K562 (cell line): ENCODE measurements around the gene DYNC1H1. TPM values are rescaled to one million over a fixed set of nuclear protein-coding genes. Genes with fewer than 3 reads are reported as not detected.
A peak's percentile ranks its signal among the peaks of the same experiment; 100 is the strongest.

Experiments used
- FOS ChIP-seq: IDR thresholded peaks from 3 replicates; pipeline ENCODE4 v1.6.1; 2011; ENCODE audit not compliant: insufficient read length; ENCODE audit errors: extremely low read depth
- FOSL1 ChIP-seq: fragments of 200-800 bp; sonication (Bioruptor generic); conservative IDR thresholded peaks from 2 replicates; pipeline ENCODE4 v1.6.1; 2016; ENCODE audit warnings: missing genetic modification characterization, missing compliant biosample characterization
- ID3 ChIP-seq, 2 experiments: fragments of 250-450 bp in 1 of 2; fragments of 450-650 bp in 1 of 2; sonication (Bioruptor Pico) in 1 of 2; IDR thresholded peaks; 2 replicates each; pipeline versions ENCODE4 v1.6.1 to v1.8.0; 2016 to 2021; ENCODE audit warnings: mild to moderate bottlenecking in 2 of 2, moderate library complexity in 2 of 2, missing compliant biosample characterization in 1 of 2, missing genetic modification characterization in 1 of 2
- MYC ChIP-seq, 2 experiments: fragments of 250-450 bp in 1 of 2; sonication (Bioruptor Pico) in 1 of 2; IDR thresholded peaks; 2 replicates each; pipeline versions ENCODE4 v1.5.1 to v1.6.1; 2012 to 2021; ENCODE audit warnings: low read depth in 2 of 2, borderline replicate concordance in 1 of 2, improper control_type of control experiment in 1 of 2, low read length in 1 of 2, mild to moderate bottlenecking in 1 of 2, moderate library complexity in 1 of 2
- NFE2 ChIP-seq: IDR thresholded peaks from 2 replicates; pipeline ENCODE4 v1.6.1; 2014; ENCODE audit warnings: antibody characterized with exemption, low read depth
- NFIC ChIP-seq: fragments of 450-650 bp; IDR thresholded peaks from 2 replicates; pipeline ENCODE4 v1.6.1; 2017; ENCODE audit warnings: mild to moderate bottlenecking, inconsistent platforms
- PRPF4 ChIP-seq: fragments of 200-400 bp; formaldehyde crosslinking; IDR thresholded peaks from one replicate; pipeline ENCODE4 v1.6.1; 2017; ENCODE audit warnings: low read length, low read depth, mild to moderate bottlenecking; ENCODE audit not compliant: insufficient read depth, poor library complexity, severe bottlenecking
- RBM17 ChIP-seq: fragments of 200-400 bp; formaldehyde crosslinking; IDR thresholded peaks from 2 replicates; pipeline ENCODE4 v1.6.1; 2017; ENCODE audit warnings: low read depth, mild to moderate bottlenecking, low read length, borderline replicate concordance
- RFX5 ChIP-seq: IDR thresholded peaks from 2 replicates; pipeline ENCODE4 v1.6.1; 2011; ENCODE audit warnings: low read depth, mild to moderate bottlenecking, improper control_type of control experiment, low read length
- SMAD2 ChIP-seq: fragments of 150-350 bp; IDR thresholded peaks from 2 replicates; pipeline ENCODE4 v1.6.1; 2014; ENCODE audit warnings: low read depth, mild to moderate bottlenecking, low read length
- SMARCA4 ChIP-seq: fragments of 450-650 bp; IDR thresholded peaks from 2 replicates; pipeline ENCODE4 v1.6.1; 2016
- SMARCC2 ChIP-seq: fragments of 450-650 bp; IDR thresholded peaks from 2 replicates; pipeline ENCODE4 v1.6.1; 2017; ENCODE audit warnings: antibody characterized with exemption, moderate library complexity, mild to moderate bottlenecking, low read depth
- TBL1XR1 ChIP-seq, 2 experiments: IDR thresholded peaks; 2 replicates each; pipeline ENCODE4 v1.6.1; 2012; ENCODE audit warnings: improper control_type of control experiment in 2 of 2, low read length in 2 of 2, mild to moderate bottlenecking in 1 of 2
- YY1 ChIP-seq, 3 experiments: IDR thresholded peaks; 2 replicates each; pipeline ENCODE4 v1.6.1; 2011; ENCODE audit warnings: low read length in 2 of 3, mild to moderate bottlenecking in 2 of 3, moderate library complexity in 2 of 3, borderline replicate concordance in 1 of 3, control low read depth in 1 of 3, low read depth in 1 of 3; ENCODE audit not compliant: insufficient read depth in 3 of 3, insufficient replicate concordance in 2 of 3, control insufficient read depth in 1 of 3, insufficient read length in 1 of 3; ENCODE audit errors: extremely low read depth in 1 of 3
- ZFPM2 ChIP-seq: fragments of 250-450 bp; sonication (Bioruptor Pico); IDR thresholded peaks from 2 replicates; pipeline ENCODE4 v1.5.1; 2022; ENCODE audit warnings: mild to moderate bottlenecking
- ZHX1 ChIP-seq: fragments of 150-350 bp; conservative IDR thresholded peaks from 2 replicates; pipeline ENCODE4 v1.6.1; 2014; ENCODE audit warnings: low read length
- ZNF140 ChIP-seq: fragments of 250-450 bp; sonication (Bioruptor Pico); IDR thresholded peaks from 2 replicates; pipeline ENCODE4 v1.8.0; 2021; ENCODE audit warnings: moderate library complexity, mild to moderate bottlenecking, inconsistent platforms
- ZNF830 ChIP-seq: fragments of 250-450 bp; sonication (Bioruptor Pico); IDR thresholded peaks from 2 replicates; pipeline ENCODE4 v1.5.0; 2021; ENCODE audit warnings: mild to moderate bottlenecking
- polyA plus RNA-seq, 8 experiments: library from polyadenylated mRNA; depleted of rRNA in 4 of 8; stranded (reverse) in 5 of 8; unstranded in 3 of 8; fragments of >200 nt; fragmentation: Nextera tagmentation in 2 of 8; fragmentation: Illumina TruSeq in 1 of 8; extraction: Ambion mirVana in 2 of 8; extraction: Trizol in 1 of 8; gene quantifications; 2 replicates each; pipeline versions ENCODE4 v1.2.1 to v1.2.3, GENCODE V29; 2011 to 2014; ENCODE audit warnings: inconsistent platforms in 1 of 8, missing spikeins in 1 of 8
- total RNA-seq, 7 experiments: library from RNA; depleted of rRNA in 6 of 7; stranded (reverse); fragments of >200 nt in 6 of 7; fragmentation: Illumina TruSeq in 2 of 7; extraction: Trizol in 2 of 7; gene quantifications; 2 replicates each; pipeline versions ENCODE4 v1.2.1 to v1.2.3, GENCODE V29; 2011 to 2021; ENCODE audit warnings: low replicate concordance in 1 of 7
- TF ChIP-seq, protein P1 (sequence below): fragments of 200-800 bp; sonication (Bioruptor generic); IDR thresholded peaks from 2 replicates; pipeline ENCODE4 v1.6.1; 2017; ENCODE audit warnings: missing genetic modification characterization, missing compliant biosample characterization
- TF ChIP-seq, protein P2 (sequence below): sonication (generic); formaldehyde crosslinking; IDR thresholded peaks from 2 replicates; pipeline ENCODE4 v1.9.0; 2022; ENCODE audit warnings: mild to moderate bottlenecking, missing genetic modification reagents

The DYNC1H1 gene
- total and polyA plus RNA-seq, 9 of the 15 experiments (the other 6 are each of a cell fraction or from before 2014, with no cell fraction given): 31.9 to 335 (median 115) TPM

GRCh38 chr14:102095231-102095870 is 131.0 kb downstream of the DYNC1H1 start (continued):
- peak; percentile 84 for TF ChIP-seq SMARCA4
- TF ChIP-seq PRPF4: no peak
- TF ChIP-seq FOSL1 (tag): peak; percentile 94
- TF ChIP-seq YY1 (IDR thresholded peaks at IDR 0.05; ENCODE audit: borderline replicate concordance in 1 of 3, control insufficient read depth in 1 of 3, extremely low read depth in 1 of 3, insufficient read depth in 3 of 3, insufficient read length in 1 of 3, insufficient replicate concordance in 2 of 3, low read depth in 1 of 3, low read length in 2 of 3): peak in 1 of 3 experiments; percentile 58
- TF ChIP-seq, protein P1, sequence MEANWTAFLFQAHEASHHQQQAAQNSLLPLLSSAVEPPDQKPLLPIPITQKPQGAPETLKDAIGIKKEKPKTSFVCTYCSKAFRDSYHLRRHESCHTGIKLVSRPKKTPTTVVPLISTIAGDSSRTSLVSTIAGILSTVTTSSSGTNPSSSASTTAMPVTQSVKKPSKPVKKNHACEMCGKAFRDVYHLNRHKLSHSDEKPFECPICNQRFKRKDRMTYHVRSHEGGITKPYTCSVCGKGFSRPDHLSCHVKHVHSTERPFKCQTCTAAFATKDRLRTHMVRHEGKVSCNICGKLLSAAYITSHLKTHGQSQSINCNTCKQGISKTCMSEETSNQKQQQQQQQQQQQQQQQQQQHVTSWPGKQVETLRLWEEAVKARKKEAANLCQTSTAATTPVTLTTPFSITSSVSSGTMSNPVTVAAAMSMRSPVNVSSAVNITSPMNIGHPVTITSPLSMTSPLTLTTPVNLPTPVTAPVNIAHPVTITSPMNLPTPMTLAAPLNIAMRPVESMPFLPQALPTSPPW (CRISPR knock-in tag): no peak
- no peak for TF ChIP-seq RFX5
- TF ChIP-seq SMAD2: no peak
- no peak for TF ChIP-seq ID3 (CRISPR knock-in tag; IDR thresholded peaks at IDR 0.05)
- no peak for TF ChIP-seq ID3 (tag; IDR thresholded peaks at IDR 0.05)
- TF ChIP-seq NFIC: no peak
- TF ChIP-seq RBM17: no peak
- TF ChIP-seq MYC (IDR thresholded peaks at IDR 0.05; ENCODE audit: low read depth, low read length): no peak
- TF ChIP-seq MYC (CRISPR knock-in tag; IDR thresholded peaks at IDR 0.05; ENCODE audit: borderline replicate concordance, low read depth): no peak
- TF ChIP-seq ZNF140 (CRISPR knock-in tag): no peak
- 0 out of 4 replicates have a peak, but pooled peaks of 1 of the 2 experiments have one; percentile 18 for TF ChIP-seq TBL1XR1 (IDR thresholded peaks at IDR 0.05; ENCODE audit: low read length in 2 of 2)
- TF ChIP-seq, protein P2, sequence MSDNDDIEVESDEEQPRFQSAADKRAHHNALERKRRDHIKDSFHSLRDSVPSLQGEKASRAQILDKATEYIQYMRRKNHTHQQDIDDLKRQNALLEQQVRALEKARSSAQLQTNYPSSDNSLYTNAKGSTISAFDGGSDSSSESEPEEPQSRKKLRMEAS (CRISPR knock-in tag): no peak
- TF ChIP-seq SMARCC2: peak; percentile 36; the same call in 1 of the 2 replicates
- TF ChIP-seq FOS: peak; percentile 50
- peak; percentile 74 for TF ChIP-seq NFE2
- TF ChIP-seq ZFPM2 (CRISPR knock-in tag): no peak
- no peak for TF ChIP-seq ZNF830
- no peak for TF ChIP-seq ZHX1
